Sigmoid colon (tissue), 7 donors: ENCODE measurements around the gene ZFPL1. TPM values are rescaled to one million over a fixed set of nuclear protein-coding genes. Genes with fewer than 3 reads are reported as not detected.

Experiments used
- DNase-seq: peaks from one replicate; pipeline ENCODE4 v3.0.0-alpha.2; 2019
- H3K27ac ChIP-seq, 4 donors: fragments of 200-600 bp; sonication (generic); one replicate each; pipeline ENCODE4 v1.5.1; 2016 to 2019; ENCODE audit warnings: mild to moderate bottlenecking in 1 of 4
- H3K27me3 ChIP-seq, 3 donors: fragments of 200-600 bp; sonication (generic); one replicate each; pipeline ENCODE4 v1.5.1; 2019; ENCODE audit warnings: mild to moderate bottlenecking in 1 of 3
- H3K36me3 ChIP-seq, 4 donors: fragments of 200-600 bp; sonication (generic); one replicate each; pipeline ENCODE4 v1.5.1; 2016 to 2019
- H3K4me1 ChIP-seq, 4 donors: fragments of 200-600 bp; sonication (generic); one replicate each; pipeline ENCODE4 v1.5.1; 2017 to 2019
- H3K4me3 ChIP-seq, 4 donors: fragments of 200-600 bp; sonication (generic); one replicate each; pipeline ENCODE4 v1.5.1; 2017 to 2019; ENCODE audit warnings: mild to moderate bottlenecking in 2 of 4, moderate library complexity in 1 of 4
- H3K9me3 ChIP-seq, 4 donors: fragments of 200-600 bp in 3 of 4; sonication (generic) in 3 of 4; one replicate each; pipeline versions ENCODE4 v1.5.1 to v1.6.1; 2013 to 2019
- CTCF ChIP-seq, 4 experiments: fragments of 450-650 bp in 3 of 4; fragments of 200-600 bp in 1 of 4; IDR thresholded peaks; one replicate each; pipeline ENCODE4 v1.5.1; 2016 to 2019; ENCODE audit warnings: antibody characterized with exemption in 4 of 4, mild to moderate bottlenecking in 3 of 4, moderate library complexity in 2 of 4
- EP300 ChIP-seq, 4 donors: sonication (generic); formaldehyde crosslinking; IDR thresholded peaks; one replicate each; pipeline ENCODE4 v1.6.1; 2017; ENCODE audit warnings: antibody characterized with exemption in 4 of 4
- POLR2A ChIP-seq, 2 donors: fragments of 450-650 bp; IDR thresholded peaks; one replicate each; pipeline ENCODE4 v1.6.1; 2016; ENCODE audit warnings: antibody characterized with exemption in 2 of 2, mild to moderate bottlenecking in 2 of 2, moderate library complexity in 2 of 2
- POLR2AphosphoS5 ChIP-seq, 4 donors: sonication (generic); formaldehyde crosslinking; IDR thresholded peaks; one replicate each; pipeline ENCODE4 v1.6.1; 2017; ENCODE audit warnings: antibody characterized with exemption in 4 of 4
- WGBS, 2 donors: extraction: QIAGEN DNeasy Blood & Tissue Kit; methylation state at CpG; one replicate each; pipeline ENCODE4 v1.1.7; 2013; 5-methylcytosine and 5-hydroxymethylcytosine counted together
- intact Hi-C: fragments of 100-400 bp; cut with DNase I; formaldehyde crosslinking; loops from one replicate; pipeline ENCODE4 v1.15.1; 2023
- polyA plus RNA-seq, 3 donors: library from polyadenylated mRNA; stranded (reverse); fragments of 200-250 nt; gene quantifications; one replicate each; pipeline ENCODE4 v1.2.3, GENCODE V29; 2013
- small RNA-seq, 3 donors: library from RNA; depleted of rRNA; stranded (forward); fragments of <200 nt; gene quantifications; one replicate each; pipeline ENCODE3, GENCODE V24; 2016
- total RNA-seq, 4 donors: library from RNA; depleted of rRNA; stranded (reverse); fragments of >200 nt; gene quantifications; one replicate each; pipeline ENCODE4 v1.1.0, GENCODE V29; 2016
- donor health status: healthy with polysubstance abuse.
- donor health status: Bipolar disorder and iron deficiency.
- donor health status: healthy.

Gene ZFPL1
- total and polyA plus RNA-seq, 7 donors = 26.1 to 61.5 (median 38.8) TPM

- TF ChIP-seq POLR2A (IDR thresholded peaks at IDR 0.05) = peak in 1 of 2 donors; percentile 45
- no peak for TF ChIP-seq EP300 (IDR thresholded peaks at IDR 0.05)
- TF ChIP-seq CTCF (IDR thresholded peaks at IDR 0.05) = no peak
- TF ChIP-seq POLR2AphosphoS5 (IDR thresholded peaks at IDR 0.05) = peak in 3 of 4 donors; percentile 12 to 78 (median 53)
- intact Hi-C loops = loop anchor here (2.0 to 5.0 kb wide), 2 partner anchors 46 to 127 kb away; partner anchors contain the start of genes CAPN1 and POLA2
- no peaks in the 10 kb centered on the region for H3K9me3 ChIP-seq
- 1 to 2% methylated on average over 24 of the region's 24 CpGs for WGBS, 2 donors
- peaks cover 0 to 31% (median 25%) of the 10 kb centered on the region in 4 donors for H3K4me1 ChIP-seq
- peaks cover 11 to 30% (median 26%) of the 10 kb centered on the region in 4 donors for H3K36me3 ChIP-seq
- DNase-seq = peak; percentile 98
- H3K27ac ChIP-seq = peak overlapping the region; percentile 94 to 98 (median 96)
- no peaks in the 10 kb centered on the region for H3K27me3 ChIP-seq
- H3K4me3 ChIP-seq = peak overlapping the region; percentile 83 to 93 (median 90)
Observed at GRCh38 chr11:65134952-65135632, 51.1 kb downstream of the ZFPL1 start.

- peak overlapping the region; percentile 94 to 98 (median 96) for H3K27ac ChIP-seq
- intact Hi-C loops = loop anchor here (2.0 kb wide), 1 partner anchor 45 kb away; the partner anchor contains the start of gene CAPN1
- no peak for DNase-seq
- no peaks in the 10 kb centered on the region for H3K27me3 ChIP-seq
- peaks cover 5 to 24% (median 20%) of the 10 kb centered on the region in 4 donors for H3K36me3 ChIP-seq
- 48 to 59% methylated on average over 11 of the region's 11 CpGs for WGBS, 2 donors
- peaks cover 0 to 31% (median 25%) of the 10 kb centered on the region in 4 donors for H3K4me1 ChIP-seq
- TF ChIP-seq POLR2AphosphoS5 (IDR thresholded peaks at IDR 0.05) (no peak), CTCF (IDR thresholded peaks at IDR 0.05) (no peak), POLR2A (IDR thresholded peaks at IDR 0.05) (no peak), EP300 (IDR thresholded peaks at IDR 0.05) (no peak)
- no peaks in the 10 kb centered on the region for H3K9me3 ChIP-seq
- peak overlapping the region; percentile 83 to 93 (median 90) for H3K4me3 ChIP-seq
Observed at GRCh38 chr11:65135633-65136145, 51.7 kb downstream of the ZFPL1 start.

- no peaks in the 10 kb centered on the region for H3K27me3 ChIP-seq
- no peak for DNase-seq
- H3K27ac ChIP-seq = no peak overlapping the region
- no peak for TF ChIP-seq POLR2A (IDR thresholded peaks at IDR 0.05)
- TF ChIP-seq CTCF (IDR thresholded peaks at IDR 0.05) = no peak
- TF ChIP-seq POLR2AphosphoS5 (IDR thresholded peaks at IDR 0.05) = no peak
- TF ChIP-seq EP300 (IDR thresholded peaks at IDR 0.05) = no peak
- peaks cover 0 to 31% (median 25%) of the 10 kb centered on the region in 4 donors for H3K4me1 ChIP-seq
- H3K4me3 ChIP-seq = no peak overlapping the region
- intact Hi-C loops = no loop called here
- WGBS, 2 donors = 28 to 78% methylated on average over 15 of the region's 15 CpGs
- H3K9me3 ChIP-seq = no peaks in the 10 kb centered on the region
- peaks cover 0 to 14% (median 11%) of the 10 kb centered on the region in 4 donors for H3K36me3 ChIP-seq
Observed at GRCh38 chr11:65136515-65137096, 52.6 kb downstream of the ZFPL1 start.

Small RNA genes within 50 kb of the gene (small RNA-seq; reads per million reads assigned to genes)
- 0 to 0.11 (median 0) reads per million in 3 donors for gene SNX15

Other genes starting within 250 kb of the ZFPL1 start
- under 1 TPM in 3 of 4 donors, not detected in 1; 0.16 to 0.83 (median 0.36) TPM for gene CDC42BPG, start 239.6 kb upstream of the ZFPL1 start, total RNA-seq
- gene CDC42BPG, start 239.6 kb upstream of the ZFPL1 start, polyA plus RNA-seq = 10 to 100 TPM; 19.8 to 39.8 (median 20.8) TPM
- 10 to 100 TPM; 38.5 to 73.1 (median 44.1) TPM for gene EHD1, start 205.6 kb upstream of the ZFPL1 start, total RNA-seq
- gene EHD1, start 205.6 kb upstream of the ZFPL1 start, polyA plus RNA-seq = 10 to 100 TPM; 27.0 to 54.0 (median 29.4) TPM
- 10 to 100 TPM; 12.1 to 22.7 (median 14.4) TPM for gene ATG2A, start 167.0 kb upstream of the ZFPL1 start, total RNA-seq
- 10 to 100 TPM; 13.2 to 27.6 (median 19.4) TPM for gene ATG2A, start 167.0 kb upstream of the ZFPL1 start, polyA plus RNA-seq
- 10 to 100 TPM; 17.8 to 27.3 (median 21.3) TPM for gene PPP2R5B, start 159.5 kb upstream of the ZFPL1 start, total RNA-seq
- 10 to 100 TPM; 15.6 to 23.4 (median 18.1) TPM for gene PPP2R5B, start 159.5 kb upstream of the ZFPL1 start, polyA plus RNA-seq
- 1 to 10 TPM in 1 of 4 donors, not detected in 3; 2.9 TPM for gene GPHA2, start 148.3 kb upstream of the ZFPL1 start, total RNA-seq
- gene GPHA2, start 148.3 kb upstream of the ZFPL1 start, polyA plus RNA-seq = under 1 TPM in 1 of 3 donors, not detected in 2; 0.47 TPM
- gene MAJIN, start 112.1 kb upstream of the ZFPL1 start, total RNA-seq = not detected
- gene MAJIN, start 112.1 kb upstream of the ZFPL1 start, polyA plus RNA-seq = under 1 TPM in 1 of 3 donors, not detected in 2; 0.25 TPM
- gene BATF2, start 87.3 kb upstream of the ZFPL1 start, total RNA-seq = 1 to 10 TPM; 1.8 to 4.7 (median 3.7) TPM
- 10 to 100 TPM; 11.6 to 31.3 (median 14.4) TPM for gene BATF2, start 87.3 kb upstream of the ZFPL1 start, polyA plus RNA-seq
- 100 to 1,000 TPM in 3 of 4 donors, 10 to 100 TPM in 1; 99.2 to 157 (median 136) TPM for gene ARL2, start 70.1 kb upstream of the ZFPL1 start, total RNA-seq
- gene ARL2, start 70.1 kb upstream of the ZFPL1 start, polyA plus RNA-seq = 100 to 1,000 TPM in 2 of 3 donors, 10 to 100 TPM in 1; 92.9 to 124 (median 117) TPM
- 10 to 100 TPM; 20.1 to 36.6 (median 25.2) TPM for gene SNX15, start 56.8 kb upstream of the ZFPL1 start, total RNA-seq
- 10 to 100 TPM; 21.8 to 31.4 (median 28.8) TPM for gene SNX15, start 56.8 kb upstream of the ZFPL1 start, polyA plus RNA-seq
- 10 to 100 TPM in 3 of 4 donors, 1 to 10 TPM in 1; 9.1 to 17.8 (median 14.1) TPM for gene SAC3D1, start 43.0 kb upstream of the ZFPL1 start, total RNA-seq
- 10 to 100 TPM; 10.2 to 20.3 (median 10.9) TPM for gene SAC3D1, start 43.0 kb upstream of the ZFPL1 start, polyA plus RNA-seq
- 10 to 100 TPM; 29.9 to 73.1 (median 46.2) TPM for gene NAALADL1, start 25.7 kb upstream of the ZFPL1 start, total RNA-seq
- gene NAALADL1, start 25.7 kb upstream of the ZFPL1 start, polyA plus RNA-seq = 10 to 100 TPM in 2 of 3 donors, 1 to 10 TPM in 1; 8.8 to 26.4 (median 16.2) TPM
- gene CDCA5, start 182 bp upstream of the ZFPL1 start, total RNA-seq = 1 to 10 TPM in 2 of 4 donors, under 1 TPM in 1, not detected in 1; 0.33 to 7.5 (median 3.3) TPM
- gene CDCA5, start 182 bp upstream of the ZFPL1 start, polyA plus RNA-seq = 10 to 100 TPM in 1 of 3 donors, 1 to 10 TPM in 2; 1.2 to 21.5 (median 6.0) TPM
- gene VPS51, start 12.0 kb downstream of the ZFPL1 start, total RNA-seq = 100 to 1,000 TPM; 211 to 752 (median 281) TPM
- gene VPS51, start 12.0 kb downstream of the ZFPL1 start, polyA plus RNA-seq = 100 to 1,000 TPM in 2 of 3 donors, 10 to 100 TPM in 1; 86.2 to 180 (median 108) TPM
- gene TM7SF2, start 27.6 kb downstream of the ZFPL1 start, total RNA-seq = 10 to 100 TPM; 15.6 to 20.3 (median 17.5) TPM
- gene TM7SF2, start 27.6 kb downstream of the ZFPL1 start, polyA plus RNA-seq = 10 to 100 TPM in 2 of 3 donors, 1 to 10 TPM in 1; 3.6 to 43.2 (median 10.2) TPM
- gene ZNHIT2, start 33.5 kb downstream of the ZFPL1 start, total RNA-seq = 10 to 100 TPM; 13.6 to 16.3 (median 15.0) TPM
- 10 to 100 TPM in 1 of 3 donors, 1 to 10 TPM in 2; 8.3 to 12.7 (median 9.6) TPM for gene ZNHIT2, start 33.5 kb downstream of the ZFPL1 start, polyA plus RNA-seq
- 1,000 to 10,000 TPM; 1,235 to 1,561 (median 1,347) TPM for gene FAU, start 37.9 kb downstream of the ZFPL1 start, total RNA-seq
- 1,000 to 10,000 TPM in 2 of 3 donors, 100 to 1,000 TPM in 1; 811 to 1,178 (median 1,151) TPM for gene FAU, start 37.9 kb downstream of the ZFPL1 start, polyA plus RNA-seq
- 100 to 1,000 TPM in 1 of 4 donors, 10 to 100 TPM in 3; 41.5 to 104 (median 72.4) TPM for gene MRPL49, start 38.1 kb downstream of the ZFPL1 start, total RNA-seq
- gene MRPL49, start 38.1 kb downstream of the ZFPL1 start, polyA plus RNA-seq = 10 to 100 TPM; 63.7 to 76.3 (median 69.8) TPM
- gene SYVN1, start 50.3 kb downstream of the ZFPL1 start, total RNA-seq = 10 to 100 TPM; 17.1 to 36.0 (median 24.3) TPM
- gene SYVN1, start 50.3 kb downstream of the ZFPL1 start, polyA plus RNA-seq = 10 to 100 TPM in 1 of 3 donors, 1 to 10 TPM in 2; 5.1 to 43.5 (median 7.2) TPM
- gene SPDYC, start 86.0 kb downstream of the ZFPL1 start, total RNA-seq = not detected
- gene SPDYC, start 86.0 kb downstream of the ZFPL1 start, polyA plus RNA-seq = not detected
- gene CAPN1, start 97.7 kb downstream of the ZFPL1 start, total RNA-seq = 100 to 1,000 TPM in 3 of 4 donors, 10 to 100 TPM in 1; 84.5 to 193 (median 133) TPM
- gene CAPN1, start 97.7 kb downstream of the ZFPL1 start, polyA plus RNA-seq = 100 to 1,000 TPM; 156 to 245 (median 210) TPM
- gene POLA2, start 177.7 kb downstream of the ZFPL1 start, total RNA-seq = 1 to 10 TPM; 3.6 to 8.8 (median 4.8) TPM
- gene POLA2, start 177.7 kb downstream of the ZFPL1 start, polyA plus RNA-seq = 10 to 100 TPM in 1 of 3 donors, 1 to 10 TPM in 2; 4.6 to 13.4 (median 5.4) TPM
- gene CDC42EP2, start 230.6 kb downstream of the ZFPL1 start, total RNA-seq = 10 to 100 TPM; 11.0 to 29.1 (median 16.5) TPM
- 10 to 100 TPM in 2 of 3 donors, 1 to 10 TPM in 1; 8.8 to 15.0 (median 11.4) TPM for gene CDC42EP2, start 230.6 kb downstream of the ZFPL1 start, polyA plus RNA-seq
- 10 to 100 TPM; 28.5 to 51.2 (median 40.5) TPM for gene DPF2, start 249.6 kb downstream of the ZFPL1 start, total RNA-seq
- gene DPF2, start 249.6 kb downstream of the ZFPL1 start, polyA plus RNA-seq = 10 to 100 TPM; 13.8 to 25.4 (median 14.1) TPM